ENCODE measurements around the gene FMNL3. TPM values are rescaled to one million over a fixed set of nuclear protein-coding genes. Genes with fewer than 3 reads are reported as not detected.

The FMNL3 gene
- total and polyA plus RNA-seq, 2 experiments from 2014 or later = 8.7 to 32.6 TPM

DNA sequence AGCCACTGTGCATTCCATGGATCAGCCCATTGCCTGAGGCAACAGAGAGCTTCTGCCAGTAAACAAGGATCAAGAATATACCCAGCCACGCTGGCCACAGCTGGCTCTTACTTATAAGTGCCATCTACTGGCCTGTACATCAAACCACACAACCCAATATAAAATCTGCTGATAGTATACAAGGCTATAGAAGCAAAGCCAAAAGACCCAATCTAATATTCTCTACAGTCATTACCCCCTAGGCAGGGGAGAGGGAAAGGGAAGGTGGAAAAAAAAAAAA lies 97.4 kb downstream of the FMNL3 start:
- H3K79me2 ChIP-seq (replicated peaks; ENCODE audit: insufficient read depth) = no peaks in the 10 kb centered on the region
- no peak overlapping the region for H3K27ac Mint-ChIP-seq
- H3K4me3 ChIP-seq = no peak overlapping the region
- H3K9me2 ChIP-seq (ENCODE audit: insufficient read depth) = no peaks in the 10 kb centered on the region
- peaks cover 8% of the 10 kb centered on the region for H3K27me3 Mint-ChIP-seq (ENCODE audit: insufficient read depth, low read depth, poor library complexity)
- no peak overlapping the region for H3K27ac ChIP-seq (ENCODE audit: low read depth)
- DNase-seq (ENCODE audit: low spot score) (no peak), ATAC-seq (peak; percentile 23; the same call in 1 of the 3 replicates)
- no peaks in the 10 kb centered on the region for H4K20me1 ChIP-seq (replicated peaks; ENCODE audit: insufficient read depth)
- H3K4me2 ChIP-seq = no peak overlapping the region
- H3K36me3 Mint-ChIP-seq (ENCODE audit: low read depth) = no peaks in the 10 kb centered on the region
- no peaks in the 10 kb centered on the region for H3K27me3 ChIP-seq (ENCODE audit: insufficient read depth)
- H3K4me1 Mint-ChIP-seq = peaks cover 5% of the 10 kb centered on the region; the same call in 1 of the 3 replicates
- 0 out of 2 replicates have a peak, but pooled peaks cover 4% of the 10 kb centered on the region for H3K4me1 ChIP-seq (ENCODE audit: insufficient read depth)
- H3K4me3 Mint-ChIP-seq = no peak overlapping the region
- no peak overlapping the region for H2AFZ ChIP-seq
- no peaks in the 10 kb centered on the region for H3F3A ChIP-seq (replicated peaks; ENCODE audit: low read depth)
- H3K9me3 Mint-ChIP-seq = no peaks in the 10 kb centered on the region; the same call in 2 of the 3 replicates
- no peaks in the 10 kb centered on the region for H3K36me3 ChIP-seq (ENCODE audit: insufficient read depth)
- TF ChIP-seq CREB1 (CRISPR knock-in tag; IDR thresholded peaks at IDR 0.05; ENCODE audit: low read depth) (no peak), JUNB (IDR thresholded peaks at IDR 0.05; ENCODE audit: unreplicated experiment) (no peak), ZNF114 (CRISPR knock-in tag; IDR thresholded peaks at IDR 0.05) (no peak), EZH2 (IDR thresholded peaks at IDR 0.05; ENCODE audit: low read depth, unreplicated experiment) (no peak)
- TF ChIP-seq, protein P1, sequence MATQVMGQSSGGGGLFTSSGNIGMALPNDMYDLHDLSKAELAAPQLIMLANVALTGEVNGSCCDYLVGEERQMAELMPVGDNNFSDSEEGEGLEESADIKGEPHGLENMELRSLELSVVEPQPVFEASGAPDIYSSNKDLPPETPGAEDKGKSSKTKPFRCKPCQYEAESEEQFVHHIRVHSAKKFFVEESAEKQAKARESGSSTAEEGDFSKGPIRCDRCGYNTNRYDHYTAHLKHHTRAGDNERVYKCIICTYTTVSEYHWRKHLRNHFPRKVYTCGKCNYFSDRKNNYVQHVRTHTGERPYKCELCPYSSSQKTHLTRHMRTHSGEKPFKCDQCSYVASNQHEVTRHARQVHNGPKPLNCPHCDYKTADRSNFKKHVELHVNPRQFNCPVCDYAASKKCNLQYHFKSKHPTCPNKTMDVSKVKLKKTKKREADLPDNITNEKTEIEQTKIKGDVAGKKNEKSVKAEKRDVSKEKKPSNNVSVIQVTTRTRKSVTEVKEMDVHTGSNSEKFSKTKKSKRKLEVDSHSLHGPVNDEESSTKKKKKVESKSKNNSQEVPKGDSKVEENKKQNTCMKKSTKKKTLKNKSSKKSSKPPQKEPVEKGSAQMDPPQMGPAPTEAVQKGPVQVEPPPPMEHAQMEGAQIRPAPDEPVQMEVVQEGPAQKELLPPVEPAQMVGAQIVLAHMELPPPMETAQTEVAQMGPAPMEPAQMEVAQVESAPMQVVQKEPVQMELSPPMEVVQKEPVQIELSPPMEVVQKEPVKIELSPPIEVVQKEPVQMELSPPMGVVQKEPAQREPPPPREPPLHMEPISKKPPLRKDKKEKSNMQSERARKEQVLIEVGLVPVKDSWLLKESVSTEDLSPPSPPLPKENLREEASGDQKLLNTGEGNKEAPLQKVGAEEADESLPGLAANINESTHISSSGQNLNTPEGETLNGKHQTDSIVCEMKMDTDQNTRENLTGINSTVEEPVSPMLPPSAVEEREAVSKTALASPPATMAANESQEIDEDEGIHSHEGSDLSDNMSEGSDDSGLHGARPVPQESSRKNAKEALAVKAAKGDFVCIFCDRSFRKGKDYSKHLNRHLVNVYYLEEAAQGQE (IDR thresholded peaks at IDR 0.05; ENCODE audit: unreplicated experiment) = no peak
- TF ChIP-seq, protein P2, sequence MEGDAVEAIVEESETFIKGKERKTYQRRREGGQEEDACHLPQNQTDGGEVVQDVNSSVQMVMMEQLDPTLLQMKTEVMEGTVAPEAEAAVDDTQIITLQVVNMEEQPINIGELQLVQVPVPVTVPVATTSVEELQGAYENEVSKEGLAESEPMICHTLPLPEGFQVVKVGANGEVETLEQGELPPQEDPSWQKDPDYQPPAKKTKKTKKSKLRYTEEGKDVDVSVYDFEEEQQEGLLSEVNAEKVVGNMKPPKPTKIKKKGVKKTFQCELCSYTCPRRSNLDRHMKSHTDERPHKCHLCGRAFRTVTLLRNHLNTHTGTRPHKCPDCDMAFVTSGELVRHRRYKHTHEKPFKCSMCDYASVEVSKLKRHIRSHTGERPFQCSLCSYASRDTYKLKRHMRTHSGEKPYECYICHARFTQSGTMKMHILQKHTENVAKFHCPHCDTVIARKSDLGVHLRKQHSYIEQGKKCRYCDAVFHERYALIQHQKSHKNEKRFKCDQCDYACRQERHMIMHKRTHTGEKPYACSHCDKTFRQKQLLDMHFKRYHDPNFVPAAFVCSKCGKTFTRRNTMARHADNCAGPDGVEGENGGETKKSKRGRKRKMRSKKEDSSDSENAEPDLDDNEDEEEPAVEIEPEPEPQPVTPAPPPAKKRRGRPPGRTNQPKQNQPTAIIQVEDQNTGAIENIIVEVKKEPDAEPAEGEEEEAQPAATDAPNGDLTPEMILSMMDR (conservative IDR thresholded peaks at IDR 0.05; ENCODE audit: low read depth in 2 of 2) = peak in 1 of 2 experiments; percentile 39; a peak in 3 of 4 replicates

DNA sequence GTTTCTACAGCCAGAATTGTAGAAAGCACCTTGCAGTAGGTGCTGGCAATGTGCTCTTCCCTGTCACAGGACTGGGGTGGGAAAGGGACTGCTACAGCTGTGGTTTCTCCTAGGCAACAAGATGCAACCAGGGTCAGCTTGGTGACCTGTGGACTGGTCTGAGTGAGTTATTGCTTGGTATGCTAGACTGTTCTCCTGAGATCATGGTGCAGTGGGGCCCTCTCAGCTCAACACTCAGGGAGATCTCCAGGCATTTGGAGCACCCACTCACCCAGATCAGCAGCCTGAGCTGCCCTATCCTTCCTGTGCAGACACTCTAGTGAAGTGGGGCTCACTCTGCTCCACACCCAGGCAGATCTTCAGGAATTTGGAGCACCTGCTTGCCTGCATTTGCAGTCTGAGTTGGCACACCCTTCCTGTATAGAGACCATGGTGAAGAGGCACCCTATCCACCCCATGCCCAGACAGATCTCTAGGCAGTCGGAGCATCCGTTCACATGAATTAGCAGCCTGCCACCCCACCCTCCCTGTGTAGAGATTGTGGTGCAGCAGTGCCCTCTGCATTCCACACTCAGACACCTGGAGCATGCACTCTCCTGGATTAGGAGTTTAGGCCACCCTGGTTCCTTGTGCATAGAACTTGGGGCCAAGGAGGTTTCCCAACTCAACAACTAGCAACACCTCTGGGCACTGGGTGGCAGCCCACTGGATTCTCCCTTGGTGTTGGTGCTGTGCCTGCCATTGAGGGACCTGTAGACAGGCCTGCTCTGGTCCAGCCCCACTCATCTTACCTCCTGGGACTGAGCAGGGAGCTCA lies 97.9 kb downstream of the FMNL3 start:
- H3K36me3 ChIP-seq (ENCODE audit: insufficient read depth) = no peaks in the 10 kb centered on the region
- ATAC-seq (peak; percentile 36; the same call in 2 of the 3 replicates), DNase-seq (ENCODE audit: low spot score) (no peak)
- H3K9me2 ChIP-seq (ENCODE audit: insufficient read depth) = no peaks in the 10 kb centered on the region
- no peak overlapping the region for H3K4me3 ChIP-seq
- no peak overlapping the region for H2AFZ ChIP-seq
- H3K27me3 ChIP-seq (ENCODE audit: insufficient read depth) = no peaks in the 10 kb centered on the region
- H3K9me3 Mint-ChIP-seq = no peaks in the 10 kb centered on the region; the same call in 2 of the 3 replicates
- no peaks in the 10 kb centered on the region for H3F3A ChIP-seq (replicated peaks; ENCODE audit: low read depth)
- H3K27me3 Mint-ChIP-seq (ENCODE audit: insufficient read depth, low read depth, poor library complexity) = peaks cover 6% of the 10 kb centered on the region
- H3K4me2 ChIP-seq = no peak overlapping the region
- no peaks in the 10 kb centered on the region for H4K20me1 ChIP-seq (replicated peaks; ENCODE audit: insufficient read depth)
- H3K4me1 ChIP-seq (ENCODE audit: insufficient read depth) = 0 out of 2 replicates have a peak, but pooled peaks cover 4% of the 10 kb centered on the region
- no peaks in the 10 kb centered on the region for H3K79me2 ChIP-seq (replicated peaks; ENCODE audit: insufficient read depth)
- H3K36me3 Mint-ChIP-seq (ENCODE audit: low read depth) = no peaks in the 10 kb centered on the region
- H3K27ac ChIP-seq (ENCODE audit: low read depth) = no peak overlapping the region
- TF ChIP-seq POLR2AphosphoS5 (IDR thresholded peaks at IDR 0.05; ENCODE audit: low read depth) = no peak
- TF ChIP-seq EZH2 (IDR thresholded peaks at IDR 0.05; ENCODE audit: low read depth, unreplicated experiment) = no peak
- TF ChIP-seq, protein P1 (IDR thresholded peaks at IDR 0.05; ENCODE audit: unreplicated experiment) = no peak
- TF ChIP-seq, protein P2 (conservative IDR thresholded peaks at IDR 0.05; ENCODE audit: low read depth in 2 of 2) = peak in 1 of 2 experiments; percentile 10; a peak in 1 of 4 replicates
- no peak for TF ChIP-seq JUNB (IDR thresholded peaks at IDR 0.05; ENCODE audit: unreplicated experiment)
- no peak for TF ChIP-seq EZH2phosphoT487 (IDR thresholded peaks at IDR 0.05; ENCODE audit: unreplicated experiment)
- no peak for TF ChIP-seq CREB1 (CRISPR knock-in tag; IDR thresholded peaks at IDR 0.05; ENCODE audit: low read depth)
- TF ChIP-seq STAT1 (IDR thresholded peaks at IDR 0.05; ENCODE audit: unreplicated experiment) = no peak
- H3K4me3 Mint-ChIP-seq = no peak overlapping the region
- H3K4me1 Mint-ChIP-seq = peaks cover 5% of the 10 kb centered on the region; the same call in 1 of the 3 replicates
- H3K27ac Mint-ChIP-seq = no peak overlapping the region; the same call in 1 of the 2 replicates
